DMS53 treated with DMSO at 0.1 percent for 48 hours (cell line): Measurements from ENCODE around the gene ATRN.
"Not testable (repeated sequence)": the region's sequence is repeated elsewhere in the genome, so short reads cannot be mapped to it uniquely, and the experiment has no call there.

ENCODE experiments used
- DNase-seq: peaks from one replicate; lab custom pipeline; 2025; ENCODE audit not compliant: unreplicated experiment; lab: John Stamatoyannopoulos, UW

ATRN gene

DNA sequence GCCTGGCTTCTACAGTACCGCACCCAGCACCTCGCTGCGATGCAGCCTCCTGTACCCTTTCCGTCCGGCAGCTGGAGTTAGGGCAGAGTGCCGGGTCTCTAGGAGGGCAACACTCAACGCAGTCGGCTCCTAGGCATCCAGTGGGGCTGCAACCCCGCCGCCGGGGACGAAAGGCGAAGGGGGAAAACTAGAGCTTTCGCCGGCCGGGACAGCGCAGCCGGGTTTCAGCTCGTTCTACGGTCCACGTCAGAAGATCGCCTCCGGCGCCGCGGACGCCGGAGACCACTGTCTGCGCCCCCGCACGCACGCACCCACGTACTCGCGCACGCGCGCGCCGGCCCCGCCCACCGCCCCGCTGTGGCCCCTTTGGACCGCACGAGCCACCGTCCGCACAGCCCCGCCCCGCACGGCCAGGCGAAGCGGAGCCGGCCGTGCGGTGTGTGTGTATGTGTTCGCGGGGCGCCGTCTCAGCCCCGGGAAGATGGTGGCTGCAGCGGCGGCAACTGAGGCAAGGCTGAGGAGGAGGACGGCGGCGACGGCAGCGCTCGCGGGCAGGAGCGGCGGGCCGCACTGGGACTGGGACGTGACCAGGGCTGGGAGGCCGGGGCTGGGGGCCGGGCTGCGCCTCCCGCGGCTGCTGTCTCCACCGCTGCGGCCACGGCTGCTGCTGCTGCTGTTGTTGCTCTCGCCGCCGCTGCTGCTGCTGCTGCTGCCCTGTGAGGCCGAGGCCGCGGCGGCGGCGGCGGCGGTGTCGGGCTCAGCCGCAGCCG lies at the start of gene ATRN:
ATRN (plus strand) TSS at position 392 of the 770 bp plus-strand sequence; CDS start at position 482, 90 bp downstream.
- DNase-seq, result peak; percentile 55

DNA sequence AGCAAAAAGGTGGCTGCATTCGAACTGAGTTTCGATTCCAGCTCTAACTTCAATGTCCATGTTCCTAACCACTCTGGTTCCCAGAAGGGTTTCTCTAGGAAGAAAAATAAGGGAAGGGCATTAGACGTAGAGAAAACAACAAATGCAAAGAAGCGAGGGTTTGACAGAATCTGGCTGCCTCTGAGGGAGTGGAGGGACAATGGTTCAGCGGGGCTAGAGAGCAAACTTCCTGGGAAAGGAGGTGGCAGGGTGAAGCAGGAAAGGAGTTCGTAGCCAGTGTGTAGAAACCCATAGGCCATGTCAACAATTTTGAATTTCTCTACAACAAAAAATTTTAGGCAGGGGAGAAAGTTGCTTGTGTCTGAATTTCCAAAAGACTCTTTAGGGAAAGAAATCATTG lies 48.8 kb upstream of the ATRN start:
- DNase-seq, result no peak

DNA sequence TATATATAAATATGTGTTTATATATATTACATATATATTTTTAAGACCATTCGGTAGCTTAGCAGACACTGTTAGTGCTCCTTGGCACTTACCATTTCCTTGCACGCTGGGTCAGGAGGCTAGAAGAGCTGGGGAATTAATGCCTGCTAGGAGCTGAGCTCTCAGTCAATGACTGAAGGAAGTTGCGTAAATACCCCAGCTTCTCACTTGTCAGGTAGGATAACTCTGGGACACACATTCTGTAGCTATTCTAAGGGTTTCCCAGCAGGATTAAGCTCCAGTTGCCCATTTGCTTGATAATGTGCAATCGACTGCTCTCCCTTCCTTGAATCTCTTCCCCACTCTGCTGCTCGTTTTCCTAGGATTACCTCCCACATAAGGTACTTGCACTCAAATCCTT lies 47.7 kb upstream of the ATRN start:
- no peak for DNase-seq

DNA sequence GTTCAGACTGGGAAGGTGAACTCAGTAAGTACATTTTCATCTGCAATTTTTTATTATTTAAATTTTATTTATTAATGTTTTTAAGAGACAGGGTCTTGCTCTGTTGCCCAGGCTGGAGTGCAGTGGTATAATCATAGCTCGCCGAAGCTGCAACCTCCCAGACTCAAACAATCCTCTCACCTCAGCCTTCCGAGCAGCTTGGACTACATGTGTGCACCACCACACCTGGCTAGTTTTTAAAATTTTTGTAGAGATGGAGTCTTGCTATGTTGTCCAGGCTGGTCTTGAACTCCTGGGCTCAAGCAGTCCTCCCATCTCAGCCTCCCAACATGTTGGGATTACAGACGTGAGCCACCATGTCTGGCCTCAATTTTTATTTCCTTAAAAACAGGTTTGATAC lies 44.1 kb upstream of the ATRN start:
- not testable (repeated sequence) for DNase-seq

DNA sequence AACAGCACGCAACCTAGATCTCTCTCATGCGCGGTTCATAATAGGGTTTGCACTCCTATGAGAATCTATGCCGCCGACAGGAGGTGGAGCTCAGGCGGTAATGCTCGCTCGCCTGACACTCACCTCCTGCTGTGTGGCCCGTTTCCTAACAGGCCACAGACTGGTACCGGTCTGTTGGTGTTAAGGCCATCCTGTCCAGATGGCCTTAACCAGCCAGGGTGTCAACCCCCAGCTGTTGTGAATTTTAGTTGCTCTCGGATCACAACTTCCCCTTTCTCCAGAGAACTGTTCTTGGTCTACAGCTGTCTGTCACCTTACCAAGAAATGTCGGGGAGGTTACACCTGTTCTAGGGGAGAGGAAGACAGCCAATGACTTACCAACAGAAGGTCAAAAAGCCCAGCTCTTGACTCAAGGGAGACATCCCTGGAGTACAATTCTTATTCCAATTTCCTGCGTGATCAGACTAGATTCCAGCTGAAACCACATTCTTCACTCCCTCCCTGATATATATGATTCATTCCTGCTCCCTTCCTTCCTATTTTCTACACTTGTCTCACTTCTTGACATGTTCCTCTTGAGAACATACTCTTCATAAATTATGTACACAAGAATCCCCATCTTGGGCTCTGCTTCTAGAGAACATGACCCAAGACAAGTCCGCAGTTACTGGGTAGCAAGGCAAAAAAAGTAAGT lies 40.3 kb upstream of the ATRN start:
- DNase-seq, result no peak

DNA sequence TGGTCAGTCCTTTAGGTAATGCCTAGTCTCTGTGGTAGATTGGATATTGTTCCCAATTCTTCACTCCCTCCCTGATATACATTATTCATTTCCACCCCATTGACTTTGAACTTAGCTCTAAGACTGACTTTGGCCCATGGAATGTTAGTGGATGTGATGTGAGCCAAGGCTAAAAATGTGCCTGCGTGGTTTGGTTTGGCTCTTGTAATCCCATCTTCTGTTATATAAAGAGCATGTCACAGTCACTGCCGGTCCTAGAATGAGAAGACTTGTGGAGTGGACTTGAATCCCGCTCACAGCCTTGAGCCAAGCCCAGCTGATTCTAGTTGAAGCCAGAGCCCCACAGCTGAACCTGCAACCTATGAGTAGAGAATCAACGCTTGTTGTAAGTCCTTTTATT lies 39.7 kb upstream of the ATRN start:
- DNase-seq, result no peak

DNA sequence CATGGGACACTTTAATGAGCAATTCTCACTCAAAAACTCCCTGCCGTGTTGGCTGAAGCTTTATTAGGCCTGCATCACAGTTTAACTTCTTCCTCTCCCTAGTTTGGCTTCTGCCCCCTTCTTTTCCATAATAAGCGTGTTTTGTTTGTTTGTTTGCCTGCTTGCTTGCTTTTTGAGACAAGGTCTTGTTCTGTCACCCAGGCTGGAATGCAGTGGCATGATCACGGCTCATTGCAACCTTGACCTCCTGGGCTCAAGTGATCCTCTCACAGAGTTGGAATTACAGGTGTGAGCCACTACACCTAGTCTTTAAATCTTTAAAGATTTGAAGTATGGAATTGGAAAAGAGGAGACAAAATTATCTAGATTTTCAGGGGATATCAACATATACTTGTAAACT lies 38.0 kb upstream of the ATRN start:
- no peak for DNase-seq

DNA sequence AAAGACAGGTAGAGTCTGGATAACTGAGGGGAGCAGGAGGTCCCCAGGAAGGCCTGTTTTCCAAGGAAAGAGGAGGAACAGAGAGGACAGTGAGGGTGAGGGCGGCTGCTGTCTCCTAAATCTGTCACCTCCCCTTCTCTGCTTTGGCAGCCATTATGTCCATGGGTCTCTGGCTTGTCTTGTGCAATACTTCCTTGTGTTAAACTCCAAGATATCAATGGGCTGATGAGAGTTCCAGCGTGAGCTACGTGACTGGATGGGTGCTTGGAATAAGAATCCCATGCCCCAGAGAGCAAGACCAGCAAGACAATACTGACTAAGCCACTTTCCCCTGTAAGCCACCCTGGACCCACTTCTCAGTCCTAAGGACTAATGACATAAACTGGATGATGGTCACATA lies 37.1 kb upstream of the ATRN start:
- no peak for DNase-seq

DNA sequence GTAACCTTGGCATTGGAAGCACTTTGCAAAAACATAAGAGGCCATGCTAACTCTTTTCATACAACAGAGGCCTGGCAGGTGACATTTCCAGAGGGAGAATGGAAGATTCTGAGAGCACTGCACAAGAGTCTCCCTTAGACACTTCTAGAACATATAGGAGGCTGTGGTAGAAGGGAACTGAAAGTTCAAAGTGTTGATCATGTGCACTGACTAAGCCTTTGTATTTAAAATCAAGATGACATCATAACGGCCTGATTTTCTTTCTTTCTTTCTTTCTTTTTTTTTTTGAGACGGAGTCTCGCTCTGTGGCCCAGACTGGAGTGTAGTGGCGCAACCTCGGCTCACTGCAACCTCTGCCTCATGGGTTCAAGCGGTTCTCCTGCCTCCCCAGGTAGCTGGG lies 36.6 kb upstream of the ATRN start:
- no peak for DNase-seq

DNA sequence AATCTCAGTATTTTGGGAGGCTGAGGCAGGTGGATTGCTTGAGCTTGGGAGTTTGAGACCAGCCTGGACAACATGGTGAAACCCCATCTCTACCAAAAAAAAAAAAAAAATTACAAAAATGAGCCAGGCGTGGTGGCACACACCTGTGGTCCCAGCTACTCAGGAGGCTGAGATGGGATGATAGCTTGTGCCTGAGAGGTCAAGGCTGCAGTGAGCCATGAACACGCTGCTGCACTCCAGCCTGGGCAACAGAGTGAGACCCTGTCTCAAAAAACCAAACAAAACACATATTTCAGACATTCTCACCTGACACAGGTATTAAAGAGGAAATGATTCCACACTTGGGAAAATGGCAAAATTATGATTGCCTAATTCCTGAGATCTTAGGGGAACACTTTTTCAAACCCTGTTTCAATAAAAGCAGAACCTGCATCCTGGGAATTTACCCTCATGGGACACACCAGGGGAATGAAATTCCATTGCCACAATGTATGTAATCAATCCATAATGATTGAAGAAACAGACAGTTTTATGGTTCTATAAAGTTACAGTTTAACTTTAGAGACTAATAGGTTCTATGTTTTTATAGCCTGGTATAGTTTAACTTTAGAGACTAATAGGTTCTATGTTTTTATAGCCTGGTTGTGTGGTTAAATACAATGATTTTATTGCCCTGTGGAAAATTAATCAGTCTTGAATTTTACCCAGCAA lies 33.8 kb upstream of the ATRN start:
- no peak for DNase-seq

DNA sequence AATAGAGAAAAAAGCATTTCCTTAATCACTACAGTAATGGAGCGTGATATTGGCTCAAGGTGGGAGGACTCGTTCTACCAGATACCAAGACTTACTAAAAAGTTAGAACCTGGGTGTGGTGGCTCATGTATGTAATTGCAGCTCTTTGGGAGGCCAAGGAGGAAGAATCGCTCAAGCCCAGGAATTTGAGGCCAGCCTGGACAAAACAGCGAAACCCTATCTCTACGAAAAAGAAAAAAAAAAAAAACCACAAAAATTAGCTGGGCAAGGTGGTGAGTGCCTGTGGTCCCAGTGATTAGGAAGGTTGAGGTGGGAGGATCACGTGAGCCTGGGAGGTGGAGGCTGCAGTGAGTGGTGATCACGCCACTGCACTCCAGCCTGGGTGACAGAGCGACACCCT lies 24.0 kb upstream of the ATRN start:
- no peak for DNase-seq

DNA sequence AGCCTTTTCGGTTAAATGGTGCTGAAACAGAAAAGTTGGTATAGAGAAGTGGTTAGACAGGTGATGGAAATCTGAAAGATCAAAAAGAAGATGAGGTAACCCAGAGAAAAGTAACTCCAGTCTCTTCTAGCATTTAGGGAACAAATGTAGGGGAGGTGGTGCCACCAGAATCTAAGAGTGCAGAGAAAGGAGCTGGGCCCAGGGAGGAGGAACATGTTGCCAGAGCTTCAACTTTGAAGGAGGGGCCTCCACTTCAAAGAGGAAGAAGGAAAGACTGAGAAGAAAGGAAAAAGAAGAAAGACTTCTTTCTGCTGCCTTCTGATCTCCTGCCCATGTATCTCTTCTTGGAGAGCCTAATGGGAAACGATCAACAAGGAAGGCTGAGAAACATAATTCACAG lies 23.5 kb upstream of the ATRN start:
- no peak for DNase-seq

DNA sequence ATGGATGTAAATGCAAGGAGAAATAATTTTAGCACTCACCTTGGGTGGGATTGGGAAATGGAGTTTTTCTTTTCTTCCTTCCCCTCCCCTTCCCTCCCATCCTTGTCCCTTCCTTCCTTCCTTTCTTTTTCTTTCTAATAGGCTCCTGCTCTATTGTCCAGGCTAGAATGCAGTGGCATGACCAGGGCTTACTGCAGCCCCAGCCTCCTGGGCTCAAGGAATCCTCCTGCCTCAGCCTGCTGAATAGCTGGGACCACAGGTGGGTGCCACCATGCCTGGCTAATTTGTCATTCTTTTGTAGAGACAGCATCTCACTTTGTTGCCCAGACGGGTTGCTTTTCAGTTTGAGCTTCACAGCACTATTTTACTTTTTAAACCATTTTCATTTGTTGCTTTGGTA lies 21.5 kb upstream of the ATRN start:
- DNase-seq, result no peak

DNA sequence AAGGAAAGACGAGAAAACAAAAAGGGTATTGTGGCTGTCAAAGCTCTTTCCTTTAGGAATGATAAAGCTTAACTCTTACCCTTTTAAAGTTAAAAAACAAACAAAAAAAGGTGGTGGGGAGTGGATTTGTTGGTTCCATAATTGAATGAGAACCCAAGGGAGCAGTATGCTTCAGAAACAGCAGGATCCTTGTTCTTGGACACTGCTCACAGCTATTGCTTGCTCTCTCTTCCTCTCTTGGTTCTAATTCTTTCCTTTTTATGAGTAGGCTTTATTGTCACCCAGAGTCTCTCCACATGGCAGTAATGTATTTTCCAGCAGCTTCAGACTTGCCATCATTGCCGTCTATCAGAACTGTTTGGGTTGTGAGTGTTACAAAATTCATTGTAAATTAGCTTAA lies 18.7 kb upstream of the ATRN start:
- DNase-seq, result no peak

DNA sequence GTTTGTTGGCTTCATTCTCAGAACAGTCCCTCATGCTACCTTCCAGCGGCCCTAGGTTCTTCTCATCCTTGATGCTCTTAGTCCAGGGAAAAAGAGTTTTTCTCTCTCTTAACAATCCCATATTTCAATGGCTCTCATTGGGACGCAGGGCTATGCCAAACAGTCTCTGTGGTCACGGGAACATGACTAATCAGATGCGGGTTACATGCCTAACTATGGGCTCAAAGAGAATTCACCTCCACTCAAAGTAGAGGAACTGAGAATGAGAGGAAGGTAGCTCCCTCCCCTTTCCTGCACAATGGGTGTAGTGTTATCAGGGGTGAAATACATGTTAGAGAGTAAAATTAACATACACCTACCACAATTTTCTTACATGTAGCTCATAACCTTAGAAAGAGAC lies 18.1 kb upstream of the ATRN start:
- no peak for DNase-seq

DNA sequence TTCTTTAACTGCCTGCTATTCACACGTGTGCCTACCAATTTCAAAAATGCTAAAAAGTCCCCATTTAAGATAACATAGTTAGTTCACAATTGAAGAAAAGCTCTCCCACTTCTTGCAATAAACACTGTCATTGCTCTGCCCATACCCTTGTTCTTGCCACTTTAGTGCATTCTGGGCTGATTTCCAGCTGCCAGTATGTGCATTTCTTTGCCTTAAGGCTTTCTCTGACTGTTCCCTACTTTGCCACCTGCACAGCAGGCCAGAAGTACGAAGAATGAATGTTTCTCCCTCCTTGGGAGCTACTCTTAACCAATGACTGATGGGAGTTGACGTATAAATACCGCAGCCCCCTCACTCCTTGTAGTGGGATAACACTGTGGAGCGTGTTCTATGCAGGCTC lies 16.0 kb upstream of the ATRN start:
- no peak for DNase-seq

DNA sequence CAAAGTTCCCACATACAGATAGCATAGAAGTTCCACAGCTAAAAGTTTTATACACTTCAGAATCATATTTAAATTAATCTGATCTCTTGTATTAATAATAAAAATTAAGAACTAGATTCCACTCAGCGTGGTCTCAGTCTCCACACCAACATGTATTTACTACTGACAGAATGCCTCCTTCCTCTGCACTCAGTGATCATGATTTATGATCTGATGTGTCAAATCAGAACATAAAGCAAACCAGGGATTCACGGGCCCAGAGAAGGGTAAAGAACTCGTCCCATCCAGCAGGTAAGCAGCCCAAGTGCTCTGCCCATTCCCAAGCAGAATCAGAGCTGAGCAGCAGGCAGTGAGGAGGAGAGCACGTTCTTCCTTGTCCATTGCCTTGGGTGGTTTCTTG lies 14.2 kb upstream of the ATRN start:
- no peak for DNase-seq

DNA sequence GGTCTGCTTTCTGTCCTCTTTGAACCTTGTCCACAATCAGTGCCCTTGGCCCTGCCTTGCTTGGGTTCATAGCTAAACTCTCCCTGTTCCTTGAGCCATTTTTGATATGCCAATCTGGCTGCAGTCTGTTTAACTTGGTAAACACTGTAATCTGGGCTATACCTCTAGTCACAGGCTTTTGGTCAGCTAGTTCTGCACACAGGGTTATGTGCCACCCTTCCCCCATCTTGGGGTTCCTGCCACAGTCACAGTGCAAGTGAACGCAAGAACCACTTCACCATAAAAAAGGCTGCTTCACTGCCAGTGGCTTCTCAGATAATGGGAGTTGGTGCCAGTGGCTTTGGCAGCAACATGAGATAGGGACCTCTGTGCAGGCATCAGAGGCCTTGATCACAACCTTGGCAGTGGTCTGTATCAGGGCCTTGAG lies 10.9 kb upstream of the ATRN start:
- DNase-seq, result no peak

DNA sequence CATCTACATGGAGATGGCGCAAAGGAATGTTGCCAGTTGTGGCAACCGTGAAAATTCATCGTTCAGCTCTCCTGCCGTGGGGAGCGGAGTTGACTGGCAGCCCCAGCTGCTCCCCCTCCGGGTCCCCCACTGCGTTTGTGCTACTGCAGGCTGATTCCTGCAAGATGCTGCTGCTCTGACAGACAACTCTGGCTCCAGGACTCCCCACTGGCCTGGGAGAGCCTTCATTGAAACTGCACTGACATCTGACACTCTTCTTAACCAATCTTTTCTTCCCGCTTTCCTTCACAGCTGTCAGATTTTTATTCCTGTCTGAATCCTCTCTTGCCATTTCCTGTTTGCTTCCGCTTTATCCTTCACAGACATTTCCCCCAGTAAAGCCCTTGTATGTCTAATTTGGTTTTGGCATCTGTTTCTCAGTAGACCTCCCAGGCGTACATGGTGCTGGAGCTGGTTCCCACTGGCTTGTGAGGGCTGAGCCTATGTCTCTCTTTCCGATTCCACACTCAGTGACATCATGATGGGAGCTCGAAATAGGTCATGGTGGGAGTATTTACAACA lies 9.5 kb upstream of the ATRN start:
- no peak for DNase-seq

DNA sequence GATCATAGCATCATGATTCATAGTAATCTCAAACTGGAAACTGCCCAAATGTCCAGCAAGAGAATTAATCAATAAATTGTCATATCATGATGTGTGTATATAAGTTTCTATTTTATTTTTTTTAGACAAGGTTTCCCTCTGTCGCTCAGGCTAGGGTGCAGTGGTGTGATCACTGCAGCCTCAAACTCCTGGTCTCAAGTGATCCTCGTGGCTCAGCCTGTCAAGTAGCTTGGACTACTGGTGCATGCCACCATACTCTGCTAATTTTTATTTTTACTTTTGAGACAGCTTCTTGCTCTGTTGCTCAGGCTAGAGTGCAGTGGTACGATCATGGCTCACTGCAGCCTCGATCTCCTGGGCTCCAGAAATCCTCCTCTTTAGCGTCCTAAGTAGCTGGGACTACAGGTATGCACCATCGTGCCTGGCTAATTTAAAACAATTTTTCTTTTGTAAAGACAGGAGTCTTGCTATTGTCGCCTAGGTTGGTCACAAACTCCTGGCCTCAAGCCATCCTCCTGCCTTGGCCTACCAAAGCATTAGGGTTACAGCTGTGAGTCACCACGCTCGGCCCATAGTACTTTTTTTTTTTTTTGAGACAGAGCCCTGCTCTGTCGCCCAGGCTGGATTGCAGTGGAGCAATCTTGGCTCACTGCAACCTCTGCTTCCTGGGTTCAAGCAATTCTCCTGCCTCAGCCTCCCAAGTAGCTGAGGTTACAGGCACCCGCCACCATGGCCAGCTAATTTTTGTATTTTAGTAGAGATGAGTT lies 8.7 kb upstream of the ATRN start:
- no peak for DNase-seq

DNA sequence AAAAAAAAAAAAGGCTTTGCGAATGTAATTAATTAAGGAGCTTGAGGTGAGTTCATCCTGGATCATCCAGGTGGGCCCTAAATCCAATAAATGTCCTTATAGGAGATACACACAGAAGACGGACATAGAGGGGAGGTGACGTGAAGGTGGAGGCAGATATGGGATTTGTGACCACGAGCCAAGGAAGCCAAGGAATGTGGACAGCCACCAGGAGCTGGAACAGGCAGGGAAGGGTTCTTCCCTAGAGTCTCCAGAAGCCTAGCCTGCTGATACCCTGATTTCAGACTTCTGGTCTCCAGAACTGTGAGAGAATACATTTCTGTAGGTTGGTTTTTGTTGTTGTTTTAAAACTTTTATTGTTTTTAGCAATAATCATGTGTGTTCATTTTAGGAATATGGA lies 6.7 kb upstream of the ATRN start:
- DNase-seq, result no peak
